IMR-90 (cell line): Measurements from ENCODE around the gene SF3A1.

Experiments used
- CTCF ChIP-seq: conservative IDR thresholded peaks from 2 replicates; pipeline ENCODE4 v1.5.1; 2012; ENCODE audit warnings: mild to moderate bottlenecking, low read depth, low read length, improper control_type of control experiment
- MAFK ChIP-seq: IDR thresholded peaks from 2 replicates; pipeline ENCODE4 v1.6.1; 2012; ENCODE audit warnings: low read depth, low read length, improper control_type of control experiment
- MAZ ChIP-seq: IDR thresholded peaks from 2 replicates; pipeline ENCODE4 v1.6.1; 2012; ENCODE audit warnings: low read depth, mild to moderate bottlenecking, low read length, improper control_type of control experiment, moderate library complexity, borderline replicate concordance
- MXI1 ChIP-seq: IDR thresholded peaks from 2 replicates; pipeline ENCODE4 v1.6.1; 2012; ENCODE audit warnings: low read depth, mild to moderate bottlenecking, low read length, moderate library complexity, borderline replicate concordance
- POLR2A ChIP-seq: IDR thresholded peaks from 2 replicates; pipeline ENCODE4 v1.6.1; 2012; ENCODE audit warnings: mild to moderate bottlenecking, low read depth, low read length
- RFX5 ChIP-seq: IDR thresholded peaks from 2 replicates; pipeline ENCODE4 v1.8.0; 2012; ENCODE audit warnings: low read depth, mild to moderate bottlenecking, low read length, moderate library complexity
- SMC3 ChIP-seq: fragments of 150-350 bp; IDR thresholded peaks from 2 replicates; pipeline ENCODE4 v1.6.1; 2016; ENCODE audit warnings: low read depth, mild to moderate bottlenecking, antibody characterized with exemption, low read length, moderate library complexity

- no peak for TF ChIP-seq SMC3
- TF ChIP-seq CTCF = no peak
- TF ChIP-seq POLR2A = no peak
- TF ChIP-seq RFX5 = no peak
- TF ChIP-seq MAZ = no peak
- no peak for TF ChIP-seq MAFK
- no peak for TF ChIP-seq MXI1
Observed at GRCh38 chr22:30332994-30333706, 23.5 kb downstream of the SF3A1 start.
